Stimulated activated CD4-positive, alpha-beta T cell treated with anti-CD3 and anti-CD28 coated beads, Interleukin-2, amount 100 ng/mL, for 48 hours (primary cell): Measurements from ENCODE around the gene FLVCR2.

Experiments
- DNase-seq, 2 donors: peaks; one replicate each; pipeline ENCODE4 v3.0.0-alpha.2; 2020

Gene FLVCR2

GRCh38 chr14:75559045-75559444 lies 19.4 kb upstream of the FLVCR2 start:
- DNase-seq, result no peak

GRCh38 chr14:75559451-75560222 lies 18.8 kb upstream of the FLVCR2 start:
- peak; percentile 57 to 58 for DNase-seq

DNA sequence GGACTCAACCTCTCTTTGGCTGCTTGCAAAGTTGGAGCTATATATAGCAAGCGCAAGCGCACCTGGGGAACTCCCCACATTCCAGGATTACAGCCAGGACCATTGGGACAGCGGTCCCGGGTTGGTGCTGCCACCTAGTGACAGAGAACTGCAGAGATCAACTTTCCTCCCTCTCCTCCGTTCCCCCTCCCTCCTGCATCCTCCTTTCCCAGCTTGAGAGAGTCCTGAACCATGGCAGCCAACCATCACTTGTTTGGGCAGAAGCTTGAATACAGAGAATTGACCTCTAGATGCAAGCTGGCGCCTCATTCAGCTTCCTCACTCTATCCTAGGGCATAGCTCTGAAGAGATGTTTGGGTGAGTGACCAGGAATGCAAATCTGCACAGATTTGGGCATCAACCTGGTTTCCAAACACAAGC lies 17.4 kb upstream of the FLVCR2 start:
- DNase-seq, result peak; percentile 39

- peak; percentile 57 to 65 for DNase-seq
These were observed 16.3 kb upstream of the FLVCR2 start for GRCh38 chr14:75562089-75562488.

GRCh38 chr14:75562489-75562888 lies 15.9 kb upstream of the FLVCR2 start:
- DNase-seq, result no peak

DNA sequence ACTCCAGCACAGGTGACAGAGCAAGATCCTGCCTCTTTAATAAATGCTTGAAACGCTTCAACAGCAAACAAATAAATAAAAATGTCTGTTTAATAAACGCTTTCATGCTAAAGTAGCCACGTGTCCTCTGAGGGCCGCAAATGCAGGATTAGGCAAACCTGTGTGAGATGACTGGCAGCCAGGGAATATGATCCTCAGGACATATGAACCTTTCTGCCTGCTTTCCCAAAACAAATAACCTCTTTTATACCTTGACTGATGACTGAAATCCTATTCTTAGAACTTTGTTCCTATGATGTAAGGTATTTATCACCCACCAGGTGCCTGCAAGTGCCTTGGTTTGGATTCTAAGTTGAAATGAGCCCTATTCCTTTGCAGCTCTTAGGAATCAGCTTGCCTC lies 14.5 kb upstream of the FLVCR2 start:
- no peak for DNase-seq

GRCh38 chr14:75565056-75565455 lies 13.4 kb upstream of the FLVCR2 start:
- no peak for DNase-seq

DNA sequence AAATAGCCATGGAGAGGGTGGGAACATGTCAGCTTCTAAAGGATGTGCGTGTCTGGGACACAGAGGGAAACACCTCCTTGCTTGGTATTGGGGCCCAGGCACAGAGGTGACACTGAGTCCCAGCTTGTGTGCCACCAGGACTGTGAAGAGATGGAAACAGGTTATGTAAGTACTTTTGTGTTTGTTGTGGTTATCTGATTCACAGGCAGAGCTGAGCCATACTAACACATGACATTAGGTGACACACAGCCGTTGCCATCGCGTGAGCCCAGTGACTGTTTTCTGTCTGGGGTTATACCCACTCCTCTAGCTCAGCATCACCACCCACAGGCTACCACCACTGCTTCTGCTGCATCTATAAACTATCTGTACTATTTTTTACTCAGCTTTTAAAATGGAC lies 12.1 kb upstream of the FLVCR2 start:
- peak; percentile 64 to 76 for DNase-seq

DNA sequence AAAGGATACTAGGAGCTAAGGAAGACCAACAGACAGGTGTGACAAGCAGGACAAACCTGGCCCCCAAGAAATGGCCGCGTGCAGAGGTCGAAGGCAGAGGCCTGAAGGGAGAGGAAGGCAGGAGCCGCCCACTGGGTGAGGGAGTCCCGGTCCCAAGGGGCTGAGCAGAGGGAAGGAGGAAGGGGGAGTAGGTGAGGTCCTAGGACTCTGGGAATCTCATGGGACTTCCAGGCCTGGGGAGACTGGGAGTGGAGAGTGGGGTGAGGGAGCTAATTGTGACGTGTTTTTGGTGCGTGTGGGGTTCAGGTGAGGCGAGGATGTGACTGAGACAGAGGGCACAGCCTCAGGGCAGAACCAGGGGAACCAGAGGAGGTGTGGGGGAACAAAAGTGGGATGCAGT lies 11.7 kb upstream of the FLVCR2 start:
- no peak for DNase-seq

DNA sequence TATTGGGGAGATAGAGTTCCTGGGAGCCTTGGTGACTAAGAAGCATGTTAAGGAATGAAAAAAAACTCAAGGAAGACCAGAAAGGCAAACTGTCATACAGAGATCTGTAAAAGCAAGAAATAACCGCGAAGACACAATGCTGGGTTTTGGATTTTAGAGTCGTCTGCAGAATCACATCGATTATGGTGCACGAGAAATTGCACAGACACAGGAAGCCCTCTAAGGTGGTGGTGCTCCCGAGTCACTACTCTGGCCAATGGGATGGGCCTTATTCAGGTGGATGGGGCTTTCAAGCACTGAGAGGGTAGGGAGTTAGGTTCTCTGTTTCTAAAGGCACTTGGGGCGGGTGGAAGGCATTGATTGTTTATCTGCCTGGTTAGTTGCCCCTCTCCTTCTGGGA lies 10.3 kb upstream of the FLVCR2 start:
- no peak for DNase-seq

DNA sequence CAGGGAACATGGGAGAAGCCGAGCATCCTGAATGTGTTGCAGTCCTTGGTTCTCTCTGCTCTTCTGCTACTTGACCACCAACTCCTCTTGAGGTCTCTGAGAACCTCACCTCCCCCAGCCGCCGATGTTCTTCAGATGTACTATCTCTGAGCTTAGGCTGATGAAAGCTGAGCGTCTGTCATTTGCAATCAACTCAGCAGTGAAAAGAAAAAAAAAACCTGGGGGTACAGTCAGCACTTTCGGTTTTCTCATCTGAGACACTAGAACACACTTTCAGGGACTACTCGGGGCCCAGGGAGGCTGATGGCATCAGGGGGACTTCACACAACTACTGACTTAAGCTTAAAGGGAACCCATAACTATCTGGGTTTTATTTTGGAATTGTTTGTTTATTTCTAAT lies 9.6 kb upstream of the FLVCR2 start:
- no peak for DNase-seq

GRCh38 chr14:75570797-75571196 lies 7.6 kb upstream of the FLVCR2 start:
- DNase-seq, result no peak

GRCh38 chr14:75572104-75572503 lies 6.3 kb upstream of the FLVCR2 start:
- DNase-seq, result no peak

DNA sequence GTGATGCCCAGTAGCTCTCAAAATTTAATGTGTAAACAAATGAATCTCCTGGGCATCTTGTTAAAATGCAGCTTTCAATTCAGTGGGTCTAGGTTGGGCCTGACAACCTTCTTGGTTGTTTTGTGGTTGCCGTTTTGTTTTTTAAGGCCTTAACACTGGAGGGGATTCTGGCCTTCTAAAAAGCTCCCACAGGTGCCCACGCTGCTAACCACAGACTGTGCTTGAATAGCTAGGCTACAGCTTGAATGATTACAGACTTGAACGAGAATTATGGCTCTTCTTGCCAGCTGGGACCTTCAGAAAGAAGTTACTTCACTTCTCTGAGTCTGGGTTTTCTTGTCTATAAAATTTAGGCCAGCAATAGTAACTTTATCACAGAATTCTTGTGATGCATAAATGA lies 1.3 kb upstream of the FLVCR2 start:
- DNase-seq, result no peak

DNA sequence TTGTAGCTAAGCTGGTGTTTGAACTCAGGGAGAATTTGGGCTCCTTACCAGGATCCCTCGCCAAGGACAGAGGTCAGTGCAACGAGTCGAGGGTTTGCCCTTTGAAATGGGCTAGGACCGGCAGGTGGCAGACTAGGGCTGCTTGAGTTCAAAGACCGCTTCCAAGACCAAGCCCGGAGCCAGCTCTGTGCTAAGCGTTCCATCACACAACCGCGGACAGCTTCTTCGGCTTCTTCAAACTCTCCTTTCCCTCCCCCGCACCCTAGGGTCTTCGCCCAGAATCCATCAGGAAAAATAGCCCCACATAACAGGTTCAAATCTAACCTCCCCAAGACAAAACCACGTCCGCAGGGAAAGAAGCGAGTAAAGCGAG lies 705 bp upstream of the FLVCR2 start:
- peak; percentile 69 to 73 for DNase-seq

DNA sequence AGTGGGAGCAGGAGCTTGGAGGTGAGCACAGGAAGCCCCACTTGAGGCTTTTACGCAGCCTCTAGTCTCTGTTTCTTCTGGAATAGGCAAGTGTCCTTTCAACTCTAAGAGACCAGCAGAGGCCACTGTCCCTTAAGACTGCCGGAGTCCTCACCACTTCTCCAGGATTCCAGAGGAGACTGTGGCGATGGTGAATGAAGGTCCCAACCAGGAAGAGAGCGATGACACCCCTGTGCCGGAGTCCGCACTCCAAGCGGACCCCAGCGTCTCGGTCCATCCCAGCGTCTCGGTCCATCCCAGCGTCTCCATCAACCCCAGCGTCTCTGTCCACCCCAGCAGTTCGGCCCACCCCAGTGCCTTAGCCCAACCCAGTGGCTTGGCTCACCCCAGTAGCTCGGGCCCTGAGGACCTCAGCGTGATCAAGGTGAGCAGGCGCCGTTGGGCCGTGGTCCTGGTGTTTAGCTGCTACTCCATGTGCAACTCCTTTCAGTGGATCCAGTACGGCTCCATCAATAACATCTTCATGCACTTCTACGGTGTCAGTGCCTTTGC lies 442 bp downstream of the FLVCR2 start:
- no peak for DNase-seq

- no peak for DNase-seq
These were observed 981 bp downstream of the FLVCR2 start for GRCh38 chr14:75579338-75579864.

- no peak for DNase-seq
These were observed 1.5 kb downstream of the FLVCR2 start for GRCh38 chr14:75579882-75580281.

DNA sequence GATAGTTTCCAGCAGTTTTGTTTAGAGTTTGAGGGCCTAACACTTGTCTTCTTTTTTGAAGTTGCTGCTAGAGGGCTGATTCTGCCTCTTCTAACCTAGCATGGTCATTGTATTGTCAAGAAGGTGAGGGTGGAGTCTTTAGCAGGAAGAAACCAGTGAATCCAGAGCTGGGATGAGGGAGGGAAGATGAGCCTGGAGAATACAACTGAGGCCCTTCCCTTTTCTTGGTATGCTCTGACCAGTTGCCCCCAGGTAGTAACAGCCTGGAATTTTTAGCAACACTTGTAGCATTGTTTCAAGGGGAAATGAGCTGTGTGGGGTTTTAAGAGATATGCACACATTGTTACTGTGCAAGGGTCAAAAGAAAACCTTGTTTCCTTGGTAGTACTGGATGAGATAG lies 9.0 kb downstream of the FLVCR2 start:
- no peak for DNase-seq

DNA sequence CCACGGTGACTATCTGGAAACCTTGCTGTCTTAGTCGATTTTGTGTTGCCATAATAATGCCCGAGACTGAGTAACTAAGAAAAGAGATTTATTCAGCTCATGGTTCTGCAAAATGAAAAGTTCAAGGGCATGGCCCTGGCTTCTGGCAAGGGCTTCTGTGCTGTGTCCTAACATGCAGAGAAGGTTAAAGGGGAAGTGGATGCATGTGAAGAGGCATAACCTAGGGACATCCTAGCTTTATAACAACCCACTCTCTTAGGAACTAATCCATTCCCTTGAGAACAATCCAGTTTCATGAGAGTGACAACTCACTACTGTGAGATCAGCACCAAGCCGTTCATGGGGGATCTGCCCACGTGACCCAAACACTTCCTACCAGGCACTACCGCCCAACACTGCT lies 11.5 kb downstream of the FLVCR2 start:
- no peak for DNase-seq

GRCh38 chr14:75591331-75591946 lies 13.0 kb downstream of the FLVCR2 start:
- DNase-seq, result no peak

DNA sequence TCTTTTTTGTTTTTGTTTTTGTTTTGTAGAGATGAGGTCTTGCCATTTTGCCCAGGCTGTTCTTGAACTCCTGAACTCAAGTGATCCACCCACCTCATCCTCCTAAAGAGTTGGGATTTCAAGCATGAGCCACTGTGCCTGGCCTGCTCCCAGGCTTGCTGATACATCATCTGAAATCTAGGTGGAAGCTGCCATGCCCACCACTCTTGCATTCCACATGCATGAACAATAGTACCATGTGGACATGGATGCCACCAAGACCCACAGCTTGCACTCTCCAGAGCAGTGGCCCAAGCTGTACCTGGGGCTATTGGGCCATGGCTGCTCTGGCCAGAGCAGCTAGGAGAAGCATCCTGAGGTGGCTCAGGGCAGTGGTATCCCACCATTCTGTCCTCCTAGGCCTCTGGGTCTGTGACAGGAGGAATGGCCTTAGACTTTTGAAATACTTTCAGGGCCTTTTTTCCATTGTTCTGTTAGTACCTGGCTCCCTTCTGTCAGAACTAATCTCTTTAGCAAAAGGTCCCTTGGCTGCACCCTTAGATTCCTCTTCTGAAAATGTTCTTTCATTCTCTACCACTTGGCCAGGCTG lies 13.7 kb downstream of the FLVCR2 start:
- no peak for DNase-seq

DNA sequence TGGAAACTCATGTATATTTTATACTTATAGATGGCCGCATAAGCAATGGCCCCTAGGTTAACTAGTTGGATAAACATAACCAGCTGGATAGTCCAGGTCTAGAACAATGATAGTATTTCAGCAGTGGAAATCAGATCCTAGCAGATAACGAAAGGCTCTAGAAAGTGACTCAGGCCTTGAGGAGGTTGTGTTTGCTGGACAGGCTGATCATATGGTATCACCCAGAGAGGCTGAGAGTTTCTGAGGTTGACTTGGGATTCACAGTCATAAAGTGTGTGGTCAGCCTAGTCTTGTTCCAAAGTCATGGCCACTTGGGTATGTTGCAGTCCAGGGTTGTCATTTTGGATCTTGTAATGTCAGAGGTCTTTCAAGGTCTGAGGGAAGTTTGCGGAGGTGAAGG lies 16.8 kb downstream of the FLVCR2 start:
- no peak for DNase-seq

- no peak for DNase-seq
These were observed 18.7 kb downstream of the FLVCR2 start for GRCh38 chr14:75597149-75597548.
